Keratinocyte (primary cell): ENCODE data around the gene CCDC178.

Source experiments
- CTCF ChIP-seq, 3 experiments: IDR thresholded peaks in 1 of 3; conservative IDR thresholded peaks in 1 of 3; optimal IDR thresholded peaks in 1 of 3; 2 replicates in 2 of 3; 3 replicates in 1 of 3; pipeline versions ENCODE3 to v1.5.1; 2011; ENCODE audit warnings: low read length in 3 of 3, mild to moderate bottlenecking in 3 of 3, moderate library complexity in 2 of 3, control low read depth in 1 of 3, inconsistent platforms in 1 of 3; ENCODE audit not compliant: insufficient read depth in 2 of 3; ENCODE audit errors: extremely low read depth in 1 of 3
- EZH2 ChIP-seq: IDR thresholded peaks from one replicate; pipeline ENCODE4 v1.6.1; 2012; ENCODE audit warnings: inconsistent platforms, mild to moderate bottlenecking, low read length, moderate library complexity

DNA sequence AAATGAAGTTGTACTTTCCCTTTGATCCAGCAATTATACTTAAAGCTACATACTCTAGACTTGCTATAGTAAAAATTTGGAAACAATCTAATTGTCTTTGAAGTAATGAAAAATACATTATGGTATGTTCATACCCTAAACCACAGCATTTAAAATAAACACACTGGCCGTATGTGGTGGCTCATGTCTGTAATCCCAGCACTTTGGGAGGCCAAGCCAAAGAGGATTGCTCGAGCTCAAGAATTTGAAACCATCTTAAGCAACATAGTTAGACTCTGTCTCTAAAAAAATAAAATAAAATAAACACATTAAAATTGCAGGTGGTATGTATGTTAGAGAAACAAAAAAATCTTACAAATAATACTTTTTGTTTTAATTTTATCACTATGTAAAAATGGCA, 459.6 kb downstream of the CCDC178 start:
- TF ChIP-seq CTCF (optimal IDR thresholded peaks at IDR 0.05 in 1 of 3, IDR thresholded peaks at IDR 0.05 in 1 of 3, conservative IDR thresholded peaks at IDR 0.05 in 1 of 3; ENCODE audit: extremely low read depth in 1 of 3, insufficient read depth in 2 of 3, low read length in 3 of 3) (no peak), EZH2 (no peak)
